ENCODE results near the gene RHOXF2.

GRCh38 chrX:120144178-120144844 is 14.1 kb upstream of the RHOXF2 start:
- TF ChIP-seq POLR2AphosphoS5 (IDR thresholded peaks at IDR 0.05; ENCODE audit: low read depth, low read length) = no peak
- TF ChIP-seq POLR2A (IDR thresholded peaks at IDR 0.05; ENCODE audit: low read depth, low read length) = no peak
